Renal cortex interstitium (tissue), 11 donors: ENCODE results near the gene TSPAN9. TPM values are rescaled to one million over a fixed set of nuclear protein-coding genes. Genes with fewer than 3 reads are reported as not detected.

Experiments used
- DNase-seq, 11 donors: peaks; one replicate each; pipeline ENCODE4 v3.0.0-alpha.2; 2013; ENCODE audit warnings: low read depth in 9 of 11, low spot score in 4 of 11; ENCODE audit errors: extremely low read depth in 1 of 11
- polyA plus RNA-seq, 3 donors: library from polyadenylated mRNA; unstranded; fragments of 120-200 nt; gene quantifications; one replicate each; pipeline ENCODE4 v1.2.1, GENCODE V29; 2013; ENCODE audit not compliant: insufficient read length in 3 of 3

Gene TSPAN9
- polyA plus RNA-seq, 3 donors: 78.2 to 90.6 (median 83.2) TPM

DNA sequence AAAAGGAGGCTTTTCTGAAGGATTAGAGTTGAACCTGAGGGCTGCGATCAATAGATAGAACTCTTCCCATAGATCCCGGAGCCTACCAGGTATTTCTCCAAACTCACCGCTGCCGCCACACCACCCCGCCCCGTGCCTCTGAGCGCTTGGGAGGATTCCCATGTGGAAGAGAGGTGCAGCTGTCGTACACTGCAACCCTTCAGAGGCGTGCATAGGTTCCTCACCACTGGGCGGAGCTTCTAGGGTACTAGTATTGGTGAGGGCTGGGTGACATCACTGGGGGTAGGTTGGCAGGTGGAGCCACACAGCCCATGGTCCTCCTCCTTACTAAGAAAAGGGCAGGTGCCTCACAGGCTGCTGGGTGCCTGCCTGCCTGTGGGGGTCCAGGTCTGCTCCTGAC, 127.0 kb downstream of the TSPAN9 start:
- no peak for DNase-seq

- no peak for DNase-seq
These were observed 127.8 kb downstream of the TSPAN9 start for GRCh38 chr12:3204730-3205531.

- DNase-seq: no peak
These were observed 128.8 kb downstream of the TSPAN9 start for GRCh38 chr12:3205742-3206519.

GRCh38 chr12:3206536-3207072, 129.4 kb downstream of the TSPAN9 start:
- DNase-seq: no peak

DNA sequence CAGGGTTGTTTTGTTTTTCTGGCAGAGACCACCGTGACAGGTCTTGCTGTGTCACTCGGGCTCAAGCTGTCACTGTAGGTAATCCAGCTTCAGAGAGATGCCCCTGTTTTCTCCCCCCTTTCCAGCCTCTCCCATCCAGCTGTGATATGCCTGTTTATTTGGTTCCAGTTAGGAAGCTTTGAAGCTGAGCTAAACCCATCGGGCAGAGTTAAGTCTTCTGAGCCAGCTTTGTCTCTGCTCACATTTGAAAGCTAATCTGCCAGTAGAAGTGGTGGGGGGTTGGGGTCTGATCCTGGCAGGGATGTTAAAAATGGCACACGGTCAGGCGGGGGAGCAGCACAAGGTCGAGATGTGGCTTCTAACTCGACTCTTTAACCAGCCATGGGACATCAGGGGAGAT, 130.0 kb downstream of the TSPAN9 start:
- no peak for DNase-seq

GRCh38 chr12:3207858-3208257, 130.7 kb downstream of the TSPAN9 start:
- no peak for DNase-seq

DNA sequence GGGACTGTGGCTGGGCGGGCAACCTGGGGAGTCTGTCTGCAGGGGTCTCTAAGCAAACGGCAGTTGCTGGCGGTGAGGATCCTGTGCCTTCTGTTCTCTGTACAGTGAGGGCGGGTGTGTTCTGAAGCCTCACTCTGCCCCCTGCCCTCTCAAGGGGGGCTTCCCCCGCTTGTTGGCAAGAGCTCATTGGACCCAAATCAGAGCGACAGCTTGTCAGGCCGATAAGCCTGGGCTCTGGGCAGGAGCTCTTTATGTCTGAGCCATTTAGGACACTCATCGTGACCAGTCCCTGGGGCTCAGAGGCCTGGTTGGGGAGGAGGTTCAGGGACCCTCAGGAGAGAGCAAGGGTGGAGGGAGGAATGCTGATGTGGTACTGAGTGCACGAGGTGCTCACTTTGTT, 136.0 kb downstream of the TSPAN9 start:
- no peak for DNase-seq

DNA sequence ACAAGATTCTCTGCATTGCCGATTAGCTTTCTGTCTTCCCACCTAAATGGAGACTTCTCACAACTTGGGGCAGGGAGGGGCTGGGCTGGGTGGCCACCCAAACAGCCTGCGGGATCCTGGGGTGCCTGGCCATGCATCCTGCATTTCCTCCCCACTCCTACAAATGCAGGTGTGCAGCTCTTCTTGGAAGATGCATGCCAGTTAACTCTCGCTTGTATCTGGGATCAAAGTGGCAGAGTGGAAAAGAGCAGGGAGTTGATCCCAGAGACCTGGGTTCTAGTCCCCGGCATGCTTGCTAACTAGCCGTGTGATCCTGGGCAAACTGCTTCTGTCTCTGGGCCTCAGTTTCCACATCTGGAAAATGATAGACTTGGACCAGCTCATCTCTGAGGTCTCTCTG, 136.6 kb downstream of the TSPAN9 start:
- DNase-seq: no peak

- no peak for DNase-seq
These were observed 137.6 kb downstream of the TSPAN9 start for GRCh38 chr12:3214526-3215365.

DNA sequence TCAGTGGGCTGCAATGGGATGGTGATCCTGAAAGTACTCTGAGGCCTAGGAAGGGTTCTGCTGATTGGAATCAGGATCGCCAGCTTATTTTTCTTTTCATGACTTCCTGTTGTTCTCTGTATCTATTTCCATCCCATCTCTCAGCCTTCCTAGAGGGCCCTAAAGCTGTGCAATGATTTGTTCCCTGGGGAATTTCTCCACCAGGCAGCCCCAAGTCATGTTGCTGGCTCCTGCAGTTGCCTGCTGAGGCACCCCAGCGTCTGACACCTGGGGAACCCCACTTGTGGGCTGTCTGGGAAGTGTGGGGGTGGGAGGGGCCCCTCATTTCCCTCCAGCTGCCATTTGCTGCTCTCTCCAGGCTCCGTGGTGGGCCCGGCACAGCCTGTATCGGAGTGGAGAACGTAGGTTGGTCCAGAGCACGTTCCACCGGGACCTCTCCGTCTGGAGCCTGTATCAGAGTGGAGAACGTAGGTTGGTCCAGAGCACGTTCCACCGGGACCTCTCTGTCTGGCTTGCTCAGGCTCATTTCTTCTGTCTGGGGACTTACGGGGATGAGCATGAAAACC, 138.3 kb downstream of the TSPAN9 start:
- DNase-seq: no peak

- DNase-seq: no peak
These were observed 138.9 kb downstream of the TSPAN9 start for GRCh38 chr12:3216097-3216496.

GRCh38 chr12:3216726-3217682, 139.8 kb downstream of the TSPAN9 start:
- no peak for DNase-seq

- DNase-seq: no peak
These were observed 140.5 kb downstream of the TSPAN9 start for GRCh38 chr12:3217683-3218079.

- no peak for DNase-seq
These were observed 141.3 kb downstream of the TSPAN9 start for GRCh38 chr12:3218228-3219171.

- no peak for DNase-seq
These were observed 142.1 kb downstream of the TSPAN9 start for GRCh38 chr12:3219233-3219632.

DNA sequence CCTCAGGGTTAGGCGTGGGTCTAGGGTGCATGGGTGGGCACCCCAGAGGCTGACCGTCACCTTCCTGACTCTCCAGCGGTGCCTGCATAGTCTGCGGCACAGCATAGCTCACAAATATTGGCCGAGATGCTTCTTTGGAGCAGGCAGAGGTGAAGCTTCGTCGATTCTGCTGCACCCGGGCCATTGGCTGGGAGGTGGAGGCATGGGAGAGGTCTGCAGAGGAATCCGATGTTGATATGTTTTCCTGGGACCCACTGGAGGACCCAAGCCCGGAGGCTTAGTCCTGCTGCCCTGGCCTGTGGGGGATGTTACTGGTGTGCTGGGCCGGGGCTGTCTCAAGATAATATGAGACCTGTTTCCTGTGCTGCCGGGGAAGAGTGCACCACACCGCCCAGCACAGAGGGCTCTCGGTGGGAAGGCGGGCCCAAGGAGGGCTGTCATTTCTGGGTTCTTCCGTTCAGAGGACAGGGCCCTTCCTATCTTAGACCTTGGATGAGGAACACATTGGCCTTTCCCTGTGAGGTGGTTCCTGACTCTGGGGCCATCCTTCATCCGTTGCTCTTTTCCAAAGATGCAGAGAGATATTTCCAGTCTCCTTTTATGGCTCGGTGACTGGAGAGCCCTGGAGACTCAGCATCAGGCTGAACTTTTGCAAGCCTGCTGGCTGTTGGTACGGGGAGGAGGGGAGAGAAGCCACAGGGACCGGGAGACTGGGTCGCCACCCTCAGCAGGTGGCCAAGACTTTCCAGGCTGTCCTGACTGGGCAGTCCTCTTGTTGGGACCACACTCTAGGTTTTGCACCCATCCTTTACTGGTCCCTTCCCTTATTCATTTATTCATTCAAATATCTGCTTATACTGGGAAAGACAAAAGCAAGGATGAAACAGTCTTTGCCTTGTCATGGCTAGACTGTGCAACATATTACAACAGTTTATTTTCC, 143.5 kb downstream of the TSPAN9 start:
- no peak for DNase-seq
